Neural progenitor cell (in vitro differentiated cells): ENCODE results near the gene KITLG.

Experiments
- EZH2 ChIP-seq: fragments of 200-600 bp; sonication (generic); IDR thresholded peaks from 2 replicates; pipeline ENCODE4 v1.6.1; 2017; ENCODE audit warnings: antibody characterized with exemption, mild to moderate bottlenecking, moderate library complexity
- TF ChIP-seq, protein P1 (sequence below): fragments of 200-600 bp; sonication (generic); IDR thresholded peaks from 2 replicates; pipeline ENCODE4 v1.5.1; 2017; ENCODE audit warnings: antibody characterized with exemption, mild to moderate bottlenecking

DNA sequence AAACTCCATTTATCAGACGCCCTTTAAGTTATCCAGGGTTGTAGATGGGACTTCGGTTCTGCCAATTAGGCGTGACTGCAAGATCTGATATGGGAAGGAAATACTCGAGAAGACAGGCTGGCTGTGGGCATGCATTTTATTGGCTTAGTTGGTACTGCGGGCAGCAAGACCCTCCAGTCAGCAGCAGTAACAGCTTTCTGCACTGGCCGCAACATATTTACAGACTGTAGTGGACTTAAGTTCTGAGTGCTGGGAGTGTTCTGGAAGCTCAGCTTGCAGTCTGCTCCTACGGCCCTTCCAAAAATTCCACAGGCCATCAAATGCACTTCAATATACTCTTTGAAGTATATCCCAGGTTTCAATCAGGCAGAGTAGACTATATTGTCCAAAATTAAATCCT is 21.1 kb downstream of the KITLG start:
- TF ChIP-seq, protein P1, sequence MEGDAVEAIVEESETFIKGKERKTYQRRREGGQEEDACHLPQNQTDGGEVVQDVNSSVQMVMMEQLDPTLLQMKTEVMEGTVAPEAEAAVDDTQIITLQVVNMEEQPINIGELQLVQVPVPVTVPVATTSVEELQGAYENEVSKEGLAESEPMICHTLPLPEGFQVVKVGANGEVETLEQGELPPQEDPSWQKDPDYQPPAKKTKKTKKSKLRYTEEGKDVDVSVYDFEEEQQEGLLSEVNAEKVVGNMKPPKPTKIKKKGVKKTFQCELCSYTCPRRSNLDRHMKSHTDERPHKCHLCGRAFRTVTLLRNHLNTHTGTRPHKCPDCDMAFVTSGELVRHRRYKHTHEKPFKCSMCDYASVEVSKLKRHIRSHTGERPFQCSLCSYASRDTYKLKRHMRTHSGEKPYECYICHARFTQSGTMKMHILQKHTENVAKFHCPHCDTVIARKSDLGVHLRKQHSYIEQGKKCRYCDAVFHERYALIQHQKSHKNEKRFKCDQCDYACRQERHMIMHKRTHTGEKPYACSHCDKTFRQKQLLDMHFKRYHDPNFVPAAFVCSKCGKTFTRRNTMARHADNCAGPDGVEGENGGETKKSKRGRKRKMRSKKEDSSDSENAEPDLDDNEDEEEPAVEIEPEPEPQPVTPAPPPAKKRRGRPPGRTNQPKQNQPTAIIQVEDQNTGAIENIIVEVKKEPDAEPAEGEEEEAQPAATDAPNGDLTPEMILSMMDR = no peak
- no peak for TF ChIP-seq EZH2
